ENCODE results near the gene ZNF532.

- no peak for TF ChIP-seq CTCF (conservative IDR thresholded peaks at IDR 0.05 in 1 of 2, IDR thresholded peaks at IDR 0.05 in 1 of 2; ENCODE audit: extremely low read depth in 1 of 2, insufficient read depth in 1 of 2, low read depth in 1 of 2, low read length in 2 of 2)
- no peak for TF ChIP-seq EZH2 (IDR thresholded peaks at IDR 0.05; ENCODE audit: borderline replicate concordance, low read length)
Measured at GRCh38 chr18:58915995-58916394, 51.3 kb downstream of the ZNF532 start.
